Keratinocyte (primary cell): Measurements from ENCODE around the gene MRPS15.

Experiments
- EZH2 ChIP-seq: IDR thresholded peaks from one replicate; pipeline ENCODE4 v1.6.1; 2012; ENCODE audit warnings: inconsistent platforms, mild to moderate bottlenecking, low read length, moderate library complexity
- TF ChIP-seq, protein P1 (sequence below), 3 experiments: IDR thresholded peaks in 1 of 3; conservative IDR thresholded peaks in 1 of 3; optimal IDR thresholded peaks in 1 of 3; 2 replicates in 2 of 3; 3 replicates in 1 of 3; pipeline versions ENCODE3 to v1.5.1; 2011; ENCODE audit warnings: low read length in 3 of 3, mild to moderate bottlenecking in 3 of 3, moderate library complexity in 2 of 3, control low read depth in 1 of 3, inconsistent platforms in 1 of 3; ENCODE audit not compliant: insufficient read depth in 2 of 3; ENCODE audit errors: extremely low read depth in 1 of 3

DNA sequence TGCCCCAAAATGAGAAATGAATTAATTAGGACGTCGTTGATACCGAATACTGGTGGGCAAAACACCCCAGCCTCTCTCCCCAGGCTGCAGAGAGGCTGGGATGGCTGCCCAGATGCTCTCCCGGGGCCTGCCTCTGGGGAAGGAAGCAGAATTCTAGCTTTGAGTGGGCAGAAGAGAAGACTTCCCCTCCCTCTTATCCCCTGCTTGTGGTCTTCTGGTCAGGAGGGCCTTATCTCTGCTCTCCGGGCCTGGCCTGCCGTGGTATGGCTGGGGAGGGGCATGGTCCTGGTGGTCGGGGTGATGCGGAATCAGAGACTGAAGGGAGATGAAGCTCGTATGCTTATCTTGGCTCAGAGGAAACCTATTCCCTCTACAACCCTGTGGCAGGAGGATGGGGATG, 28.3 kb upstream of the MRPS15 start:
- TF ChIP-seq, protein P1, sequence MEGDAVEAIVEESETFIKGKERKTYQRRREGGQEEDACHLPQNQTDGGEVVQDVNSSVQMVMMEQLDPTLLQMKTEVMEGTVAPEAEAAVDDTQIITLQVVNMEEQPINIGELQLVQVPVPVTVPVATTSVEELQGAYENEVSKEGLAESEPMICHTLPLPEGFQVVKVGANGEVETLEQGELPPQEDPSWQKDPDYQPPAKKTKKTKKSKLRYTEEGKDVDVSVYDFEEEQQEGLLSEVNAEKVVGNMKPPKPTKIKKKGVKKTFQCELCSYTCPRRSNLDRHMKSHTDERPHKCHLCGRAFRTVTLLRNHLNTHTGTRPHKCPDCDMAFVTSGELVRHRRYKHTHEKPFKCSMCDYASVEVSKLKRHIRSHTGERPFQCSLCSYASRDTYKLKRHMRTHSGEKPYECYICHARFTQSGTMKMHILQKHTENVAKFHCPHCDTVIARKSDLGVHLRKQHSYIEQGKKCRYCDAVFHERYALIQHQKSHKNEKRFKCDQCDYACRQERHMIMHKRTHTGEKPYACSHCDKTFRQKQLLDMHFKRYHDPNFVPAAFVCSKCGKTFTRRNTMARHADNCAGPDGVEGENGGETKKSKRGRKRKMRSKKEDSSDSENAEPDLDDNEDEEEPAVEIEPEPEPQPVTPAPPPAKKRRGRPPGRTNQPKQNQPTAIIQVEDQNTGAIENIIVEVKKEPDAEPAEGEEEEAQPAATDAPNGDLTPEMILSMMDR (optimal IDR thresholded peaks at IDR 0.05 in 1 of 3, IDR thresholded peaks at IDR 0.05 in 1 of 3, conservative IDR thresholded peaks at IDR 0.05 in 1 of 3; ENCODE audit: extremely low read depth in 1 of 3, insufficient read depth in 2 of 3, low read length in 3 of 3) = no peak
- TF ChIP-seq EZH2 = no peak
